ENCODE data around the gene PANK4. TPM values are rescaled to one million over a fixed set of nuclear protein-coding genes. Genes with fewer than 3 reads are reported as not detected.
"Not testable (repeated sequence)": the region's sequence is repeated elsewhere in the genome, so short reads cannot be mapped to it uniquely, and the experiment has no call there.

PANK4 gene
- total RNA-seq, 2 experiments from 2014 or later, result 32.4 to 39.2 TPM

DNA sequence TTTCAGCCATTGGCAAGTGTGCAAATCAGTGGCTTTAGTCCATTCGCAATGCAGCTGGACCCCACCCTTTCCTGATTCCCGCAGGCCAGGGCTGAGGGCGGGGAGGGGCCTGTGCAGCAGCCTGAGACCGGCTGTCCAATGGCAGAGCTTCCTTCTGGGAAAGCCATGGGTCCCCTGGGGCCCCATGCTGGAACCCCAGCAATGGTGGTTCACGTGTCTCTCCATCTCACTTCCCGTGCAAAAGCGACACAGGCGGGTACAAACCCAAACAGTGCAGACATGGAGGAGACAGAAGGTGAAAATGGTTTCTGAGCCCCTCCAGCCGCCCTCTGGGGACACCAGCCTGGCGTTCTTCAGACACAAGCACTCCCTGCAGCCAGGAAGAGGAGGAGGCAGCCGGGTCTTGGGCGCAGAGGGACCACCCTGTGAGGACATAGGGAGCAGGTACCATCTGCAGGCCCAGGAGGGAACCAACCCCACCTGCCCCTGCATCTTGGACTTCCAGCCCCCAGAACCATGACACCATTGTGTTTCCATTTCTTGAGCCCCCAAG is 24.0 kb upstream of the PANK4 start:
- DNase-seq; H3K9me3 Mint-ChIP-seq (ENCODE audit: low read depth); ATAC-seq; intact Hi-C loops (cut with DNase I, micrococcal nuclease); POLR2A ChIA-PET; H3K27me3 Mint-ChIP-seq; H3K36me3 Mint-ChIP-seq (ENCODE audit: low read depth); CTCF ChIA-PET; H3K4me3 Mint-ChIP-seq: not testable (repeated sequence)
- peak overlapping the region; percentile 43 for H3K27ac Mint-ChIP-seq
- H3K4me1 Mint-ChIP-seq, result peaks cover 28% of the 10 kb centered on the region

DNA sequence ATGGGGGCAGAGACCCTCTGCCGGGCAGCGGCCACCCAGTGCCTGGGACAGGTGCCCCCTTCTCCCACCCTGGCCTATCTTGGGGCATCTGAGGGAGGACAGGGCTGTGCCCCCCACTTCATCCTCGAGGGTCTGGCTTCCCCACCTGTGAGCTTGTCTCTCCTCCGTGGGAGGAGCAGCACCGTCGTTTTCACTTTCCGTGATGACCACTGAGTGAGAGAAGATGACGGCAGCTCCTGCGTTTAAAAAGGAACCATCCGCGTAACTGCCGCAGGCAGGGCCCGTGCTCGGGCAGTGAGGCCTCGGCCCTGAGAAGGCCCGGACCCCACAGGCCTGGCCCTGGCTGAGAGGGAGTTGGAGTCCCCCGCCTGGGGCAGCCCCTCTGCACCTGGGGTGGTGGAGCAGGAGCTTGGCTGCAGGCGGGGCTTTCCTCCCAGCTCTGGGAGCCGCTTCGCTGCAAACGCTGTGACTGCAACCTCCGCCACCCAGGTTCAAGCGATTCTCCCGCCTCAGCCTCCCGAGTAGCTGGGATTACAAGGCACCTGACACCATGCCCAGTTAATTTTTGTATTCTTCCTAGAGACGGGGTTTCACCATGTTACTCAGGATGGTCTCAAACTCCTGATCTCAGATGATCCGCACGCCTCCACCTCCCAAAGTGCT is 23.1 kb upstream of the PANK4 start:
- peaks cover 20% of the 10 kb centered on the region for H3K4me1 Mint-ChIP-seq
- peak overlapping the region; percentile 78 for H3K4me3 Mint-ChIP-seq
- H3K27me3 Mint-ChIP-seq; POLR2A ChIA-PET; DNase-seq; ATAC-seq; H3K36me3 Mint-ChIP-seq (ENCODE audit: low read depth); H3K9me3 Mint-ChIP-seq (ENCODE audit: low read depth): not testable (repeated sequence)
- intact Hi-C loops (cut with DNase I, micrococcal nuclease), result loop anchor here (2.0 to 5.0 kb wide), 4 partner anchors 35 to 323 kb away; no protein-coding TSS in a partner anchor
- H3K27ac Mint-ChIP-seq, result peak overlapping the region; percentile 96
- CTCF ChIA-PET, result interaction anchor here (0.9 to 1.7 kb wide), 3 partner anchors 29 to 38 kb away, joined by 3 to 4 read pairs (median 3); no protein-coding TSS in a partner anchor

DNA sequence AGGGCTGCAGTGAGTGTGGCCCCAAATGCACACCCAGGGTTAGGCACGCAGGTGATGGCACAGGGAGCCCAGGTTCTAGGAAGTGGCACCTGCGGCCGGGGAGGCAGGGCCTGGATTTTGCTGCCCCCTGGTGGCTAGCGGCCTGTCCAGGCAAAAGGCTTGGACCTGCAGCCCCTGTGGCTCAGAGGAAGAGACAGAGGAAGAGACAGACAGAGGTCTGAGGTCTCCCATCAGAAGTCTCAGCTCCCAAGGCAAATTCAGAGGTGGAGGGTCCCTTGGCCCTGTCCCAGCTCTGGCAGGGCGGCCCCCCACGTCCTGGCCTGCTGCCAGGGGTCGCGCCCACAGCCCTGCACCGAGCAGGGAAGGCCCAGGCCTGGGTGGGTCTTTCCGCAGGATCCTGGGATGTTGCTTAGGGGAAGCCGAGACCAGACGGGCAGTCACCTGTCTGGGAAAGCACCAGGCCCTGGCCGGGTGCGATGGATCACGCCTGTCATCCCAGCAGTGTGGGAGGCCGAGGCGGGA is 21.7 kb upstream of the PANK4 start:
- no peaks in the 10 kb centered on the region for H3K27me3 Mint-ChIP-seq
- H3K4me3 Mint-ChIP-seq, result peak overlapping the region; percentile 78
- ATAC-seq (peak; percentile 27), DNase-seq (peak; percentile 93)
- ChIA-PET CTCF (interaction anchor here (0.7 to 2.1 kb wide), 15 partner anchors 8 to 1219 kb away, joined by 3 to 9 read pairs (median 4); partner anchors contain the start of genes PANK4, PEX10 and TNFRSF14), POLR2A (interaction anchor here (0.6 to 1.4 kb wide), 8 partner anchors 12 to 244 kb away, joined by 3 to 9 read pairs (median 4); partner anchors contain the start of gene PANK4)
- H3K36me3 Mint-ChIP-seq (ENCODE audit: low read depth), result no peaks in the 10 kb centered on the region
- no peaks in the 10 kb centered on the region for H3K9me3 Mint-ChIP-seq (ENCODE audit: low read depth)
- H3K27ac Mint-ChIP-seq, result peak overlapping the region; percentile 96
- intact Hi-C loops (cut with DNase I, micrococcal nuclease), result loop anchor here (1.0 to 5.0 kb wide), 14 partner anchors 8 to 629 kb away; partner anchors contain the start of genes PANK4 (in 2 of the 2), MORN1 (in 1 of the 2), PRXL2B (in 1 of the 2) and RER1 (in 1 of the 2)
- peaks cover 14% of the 10 kb centered on the region for H3K4me1 Mint-ChIP-seq

DNA sequence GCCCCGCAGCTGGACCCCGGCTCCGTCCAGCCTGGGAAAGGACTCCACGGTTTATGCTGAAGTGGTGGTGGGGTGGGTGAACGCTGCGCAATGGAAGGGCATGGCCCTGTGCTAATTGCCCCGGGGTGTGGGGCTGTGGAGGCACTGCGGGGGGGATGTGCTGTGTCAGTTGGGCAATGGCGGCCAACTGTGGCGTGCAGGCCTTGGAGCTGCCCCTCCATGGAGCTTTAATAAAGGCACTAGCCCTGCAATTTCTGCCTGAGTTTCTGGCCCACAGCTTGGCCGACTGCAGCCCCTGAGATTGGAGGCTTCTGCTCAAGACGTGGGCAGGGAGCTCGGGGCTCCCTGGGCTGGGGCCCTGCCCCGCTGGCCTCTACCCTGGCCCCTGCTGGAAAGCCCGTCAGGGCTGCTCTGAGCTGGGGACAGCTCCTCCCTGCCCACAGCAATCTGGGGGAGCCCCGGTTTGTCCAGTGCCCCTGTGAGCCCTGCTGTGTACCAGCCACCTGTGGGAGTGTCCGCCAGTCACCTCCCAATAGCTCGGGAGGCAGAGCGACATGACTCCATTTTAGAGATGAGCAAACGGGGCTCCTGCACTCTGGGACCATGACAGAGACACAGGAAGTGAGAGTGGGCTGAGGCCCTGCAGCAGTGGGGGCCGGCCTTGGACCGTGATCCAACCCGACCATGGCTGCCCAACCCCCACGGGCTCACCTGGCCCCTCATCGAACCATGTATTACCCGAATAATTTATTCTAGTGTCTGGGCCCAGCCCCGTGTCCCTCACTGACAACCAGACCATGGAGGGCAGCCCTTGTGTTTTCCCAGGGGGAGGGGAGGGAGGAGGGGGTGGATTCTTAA is 21.0 kb upstream of the PANK4 start:
- intact Hi-C loops (cut with DNase I, micrococcal nuclease), result loop anchor here (1.0 to 5.0 kb wide), 16 partner anchors 9 to 628 kb away; partner anchors contain the start of genes PANK4 (in 2 of the 2), TNFRSF14 (in 2 of the 2), MORN1 (in 1 of the 2) and PRXL2B (in 1 of the 2)
- no peaks in the 10 kb centered on the region for H3K27me3 Mint-ChIP-seq
- DNase-seq, result peak; percentile 86
- H3K9me3 Mint-ChIP-seq (ENCODE audit: low read depth), result no peaks in the 10 kb centered on the region
- POLR2A ChIA-PET, result interaction anchor here (0.6 to 1.4 kb wide), 6 partner anchors 9 to 134 kb away, joined by 3 to 9 read pairs (median 4); partner anchors contain the start of genes PANK4 and TNFRSF14
- peak; percentile 47 for ATAC-seq
- peak overlapping the region; percentile 78 for H3K4me3 Mint-ChIP-seq
- H3K4me1 Mint-ChIP-seq, result peaks cover 14% of the 10 kb centered on the region
- peak overlapping the region; percentile 96 for H3K27ac Mint-ChIP-seq
- CTCF ChIA-PET, result interaction anchor here (0.6 to 2.2 kb wide), 13 partner anchors 7 to 414 kb away, joined by 3 to 9 read pairs (median 4); partner anchors contain the start of genes MORN1, PANK4, PEX10 and PRXL2B
- H3K36me3 Mint-ChIP-seq (ENCODE audit: low read depth), result no peaks in the 10 kb centered on the region

DNA sequence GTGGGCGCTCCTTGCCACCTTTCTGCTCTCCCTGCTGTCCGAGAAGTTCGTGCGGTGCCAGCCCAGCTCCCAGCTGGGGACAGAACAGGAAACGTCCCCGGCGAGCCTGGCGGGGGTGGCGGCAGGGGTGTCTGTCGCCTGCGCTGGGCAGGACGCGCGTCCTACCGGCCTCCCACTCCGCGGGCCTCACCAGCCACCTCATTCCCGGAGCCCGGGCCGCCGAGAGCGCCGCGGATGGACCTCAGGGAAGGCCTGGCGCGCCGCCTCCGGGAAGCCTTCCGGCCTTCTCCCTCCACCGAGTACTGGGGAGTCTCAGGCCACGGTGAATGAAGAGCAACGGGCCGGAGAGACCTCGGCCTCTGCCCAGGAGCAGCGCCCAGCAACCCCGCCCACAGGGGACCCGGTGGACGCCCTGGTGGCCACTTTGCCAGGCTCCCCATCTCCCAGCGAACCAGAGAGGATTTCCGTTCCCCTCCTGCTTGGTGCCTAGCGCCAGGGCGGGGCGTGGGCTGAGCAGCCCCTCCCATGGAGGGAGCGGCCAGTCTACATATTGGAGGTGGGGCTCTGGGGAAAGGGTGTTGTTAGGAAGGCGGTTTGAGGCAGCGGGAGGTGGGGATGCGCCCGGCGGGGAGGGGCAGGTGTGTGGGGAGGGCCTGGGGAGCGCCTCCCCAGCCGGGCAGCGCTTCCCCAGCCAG is 20.3 kb upstream of the PANK4 start:
- Mint-ChIP-seq H3K27me3 (no peaks in the 10 kb centered on the region), H3K4me3 (peak overlapping the region; percentile 78), H3K36me3 (ENCODE audit: low read depth) (no peaks in the 10 kb centered on the region), H3K4me1 (peaks cover 14% of the 10 kb centered on the region), H3K27ac (peak overlapping the region; percentile 96), H3K9me3 (ENCODE audit: low read depth) (no peaks in the 10 kb centered on the region)
- CTCF ChIA-PET, result interaction anchor here (0.7 to 2.2 kb wide), 11 partner anchors 9 to 155 kb away, joined by 3 to 9 read pairs (median 5); partner anchors contain the start of genes MORN1, PANK4, PEX10 and PRXL2B
- DNase-seq (peak; percentile 93), ATAC-seq (peak; percentile 58)
- POLR2A ChIA-PET, result interaction anchor here (1.1 to 1.4 kb wide), 3 partner anchors 20 to 134 kb away, joined by 3 to 9 read pairs (median 5); partner anchors contain the start of genes PANK4 and PEX10
- intact Hi-C loops (cut with DNase I, micrococcal nuclease), result loop anchor here (1.0 to 5.0 kb wide), 5 partner anchors 10 to 413 kb away; partner anchors contain the start of gene TNFRSF14 (in 1 of the 2)

DNA sequence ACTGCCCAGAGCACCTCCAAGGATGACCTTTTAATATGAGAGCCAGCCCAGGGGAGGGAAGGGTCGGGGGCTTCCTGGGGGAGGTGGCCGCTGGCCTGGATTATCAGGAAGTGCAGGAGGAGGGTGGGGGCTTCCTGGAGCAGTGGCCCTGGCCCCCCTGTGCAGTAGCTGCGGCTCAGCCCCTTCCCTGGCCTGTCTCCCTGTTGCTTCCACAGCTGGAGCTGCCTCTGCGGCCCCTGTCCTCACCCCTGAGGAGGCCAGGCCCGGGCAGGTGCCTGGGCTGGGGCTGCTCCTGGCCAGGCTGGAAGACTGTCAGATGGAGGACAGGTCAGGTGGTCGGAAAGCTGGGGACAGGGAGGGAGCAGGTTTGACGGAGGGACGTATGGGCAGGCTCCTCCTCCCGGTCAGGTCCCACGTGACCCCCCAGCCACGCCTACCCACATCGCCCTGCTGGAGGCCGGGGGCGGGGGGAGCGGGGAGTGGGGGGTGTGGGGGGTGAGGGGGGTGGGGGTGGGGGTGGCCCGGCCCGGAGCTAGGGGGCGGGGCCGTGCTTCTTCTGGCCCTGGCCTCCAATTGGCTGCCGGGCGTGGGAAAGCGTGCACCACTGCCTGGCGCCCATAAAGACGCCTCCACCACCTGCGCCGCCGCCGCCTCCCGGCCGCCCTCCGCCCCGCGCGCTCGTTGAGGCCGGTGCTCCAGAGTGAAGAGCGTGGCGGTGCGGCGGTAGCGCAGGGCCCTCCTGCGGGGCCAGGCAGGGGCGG is 19.5 kb upstream of the PANK4 start:
- Mint-ChIP-seq H3K36me3 (ENCODE audit: low read depth) (no peaks in the 10 kb centered on the region), H3K27me3 (no peaks in the 10 kb centered on the region), H3K27ac (no peak overlapping the region), H3K9me3 (ENCODE audit: low read depth) (no peaks in the 10 kb centered on the region), H3K4me1 (peaks cover 16% of the 10 kb centered on the region), H3K4me3 (peak overlapping the region; percentile 78)
- intact Hi-C loops (cut with DNase I, micrococcal nuclease), result loop anchor here in 1 of 2 experiments (1.0 to 5.0 kb wide), 2 partner anchors 244 to 341 kb away; no protein-coding TSS in a partner anchor
- POLR2A ChIA-PET, result interaction anchor here (1.1 kb wide), 1 partner anchor 133 kb away, joined by 3 read pairs; the partner anchor contains the start of gene PEX10
- peak; percentile 94 for DNase-seq
- peak; percentile 34 for ATAC-seq
- CTCF ChIA-PET, result interaction anchor here (0.6 to 2.2 kb wide), 6 partner anchors 10 to 407 kb away, joined by 3 to 6 read pairs (median 4); partner anchors contain the start of genes PANK4, PRXL2B and TNFRSF14

DNA sequence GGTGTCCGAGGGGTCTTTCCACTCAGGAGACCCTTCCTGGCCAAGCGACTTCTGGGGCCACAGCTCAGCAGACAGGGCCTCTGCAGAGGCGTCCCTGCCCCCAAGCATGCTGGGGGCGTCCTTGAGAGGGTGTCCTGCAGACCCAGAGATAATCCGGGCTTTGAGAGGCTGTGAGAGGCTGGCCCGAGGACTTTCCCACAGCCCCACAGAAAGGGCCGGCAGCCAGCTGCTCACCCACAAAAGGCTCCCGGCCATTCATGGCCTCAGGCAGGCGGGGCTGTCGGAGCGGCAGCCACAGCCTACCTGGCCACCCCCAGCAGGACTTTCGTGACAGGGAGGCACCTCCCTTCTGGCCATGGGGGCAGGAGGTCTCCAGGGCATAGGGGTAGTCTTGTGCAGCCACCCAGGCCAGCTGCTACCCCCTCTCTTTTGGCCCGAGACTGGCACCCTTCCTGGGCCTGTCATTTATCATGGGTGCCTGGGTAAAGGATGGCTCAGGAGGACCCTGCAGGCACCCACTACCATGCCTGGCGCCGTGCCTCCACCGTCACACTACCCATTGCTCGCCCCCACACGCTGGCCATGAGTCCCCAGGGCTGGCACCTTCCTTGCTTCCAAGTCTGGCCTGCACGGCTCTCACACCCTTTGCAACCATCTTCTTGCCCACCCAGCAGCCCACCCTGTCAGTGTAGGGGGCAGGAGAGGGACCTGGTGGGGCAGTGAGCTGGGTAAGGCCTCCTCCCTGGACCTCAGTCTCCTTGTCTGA is 18.7 kb upstream of the PANK4 start:
- Mint-ChIP-seq H3K4me3 (no peak overlapping the region), H3K4me1 (peaks cover 16% of the 10 kb centered on the region), H3K27me3 (no peaks in the 10 kb centered on the region), H3K9me3 (ENCODE audit: low read depth) (no peaks in the 10 kb centered on the region), H3K36me3 (ENCODE audit: low read depth) (no peaks in the 10 kb centered on the region), H3K27ac (no peak overlapping the region)
- ATAC-seq (no peak), DNase-seq (no peak)
- ChIA-PET POLR2A (interaction anchor here (0.6 to 1.1 kb wide), 2 partner anchors 11 to 132 kb away, joined by 3 read pairs; partner anchors contain the start of genes PEX10 and TNFRSF14), CTCF (interaction anchor here (0.6 to 1.2 kb wide), 4 partner anchors 11 to 407 kb away, joined by 3 to 4 read pairs (median 4); partner anchors contain the start of genes PANK4 and TNFRSF14)
- intact Hi-C loops (cut with DNase I, micrococcal nuclease), result loop anchor here in 1 of 2 experiments (5.0 kb wide), 1 partner anchor 243 kb away; no protein-coding TSS in a partner anchor

DNA sequence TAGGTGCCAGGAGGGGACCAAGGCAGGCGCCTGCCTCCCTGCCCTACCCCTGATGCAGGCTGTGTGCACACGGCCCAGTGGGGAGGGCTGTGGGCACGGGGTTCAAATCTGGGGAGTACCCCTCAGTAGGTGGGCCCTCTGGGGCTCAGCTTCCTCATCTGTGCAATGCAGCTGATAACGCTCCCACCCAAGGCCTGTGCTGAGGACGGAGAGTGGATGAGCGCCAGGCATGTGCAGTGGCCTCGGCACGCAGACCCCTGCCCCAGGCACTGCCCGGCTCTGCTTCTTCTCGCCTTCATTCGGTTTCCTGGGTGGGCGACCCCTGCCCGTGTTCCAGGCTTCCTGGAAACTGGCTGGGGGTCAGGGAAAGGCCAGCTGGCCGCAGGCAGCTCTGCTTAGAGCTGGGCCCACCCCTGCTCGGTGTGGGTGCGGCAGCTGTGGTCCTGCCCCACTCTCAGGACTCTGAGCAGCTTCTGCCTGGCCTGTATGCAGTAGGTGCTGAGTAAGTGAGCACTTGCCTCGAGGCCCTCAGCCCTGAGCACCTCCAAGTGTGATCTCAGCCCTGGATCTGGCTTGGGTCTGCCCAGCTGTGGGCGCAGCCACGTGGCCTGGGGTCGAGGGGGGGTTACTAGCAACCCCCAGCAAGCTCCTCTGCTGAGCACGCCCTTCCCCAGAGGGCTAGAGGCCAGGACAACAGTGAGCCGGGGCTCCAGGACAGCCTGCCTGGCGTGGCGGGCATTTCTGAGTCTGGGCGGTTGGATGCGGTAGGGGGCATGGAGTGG is 17.9 kb upstream of the PANK4 start:
- no peak overlapping the region for H3K27ac Mint-ChIP-seq
- H3K27me3 Mint-ChIP-seq, result no peaks in the 10 kb centered on the region
- ATAC-seq (no peak), DNase-seq (no peak)
- H3K36me3 Mint-ChIP-seq (ENCODE audit: low read depth), result no peaks in the 10 kb centered on the region
- H3K9me3 Mint-ChIP-seq (ENCODE audit: low read depth), result no peaks in the 10 kb centered on the region
- ChIA-PET CTCF (interaction anchor here (1.2 kb wide), 1 partner anchor 18 kb away, joined by 4 read pairs; the partner anchor contains the start of gene PANK4), POLR2A (interaction anchor here (0.6 to 1.1 kb wide), 3 partner anchors 12 to 313 kb away, joined by 3 read pairs; partner anchors contain the start of genes PANK4 and TNFRSF14)
- no peak overlapping the region for H3K4me3 Mint-ChIP-seq
- peaks cover 11% of the 10 kb centered on the region for H3K4me1 Mint-ChIP-seq
- intact Hi-C loops (cut with DNase I, micrococcal nuclease), result no loop called here

Data from activated CD4-positive, alpha-beta T cell treated with anti-CD3 and anti-CD28 coated beads for 36 hours (primary cell).